ENCODE measurements around the gene KRT6A. TPM values are rescaled to one million over a fixed set of nuclear protein-coding genes. Genes with fewer than 3 reads are reported as not detected.

KRT6A gene
- total and polyA plus RNA-seq, 12 donors, result 0.24 to 2.7 (median 0.66) TPM; not detected in 8

DNA sequence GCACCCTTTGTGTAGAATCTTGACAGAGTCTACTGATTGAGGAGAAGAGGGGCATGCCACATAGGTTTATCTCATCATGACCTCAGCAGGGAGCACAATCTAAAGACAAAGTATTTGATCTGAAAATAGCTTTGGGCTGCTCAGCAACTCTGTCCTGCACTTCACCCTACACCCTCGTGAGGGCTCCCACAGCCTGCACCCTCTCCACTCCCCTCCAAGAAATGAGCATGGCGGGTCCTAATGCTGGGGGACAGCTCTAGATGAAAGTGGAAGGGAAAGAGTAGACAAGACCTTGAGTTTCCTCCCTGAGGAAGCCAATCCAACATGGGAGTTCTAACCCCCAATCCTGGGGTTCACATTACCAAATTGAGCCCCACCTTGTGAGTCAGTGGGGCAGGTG lies 37.8 kb upstream of the KRT6A start:
- DNase-seq, result no peak
- Histone ChIP-seq H3K4me3 (no peak overlapping the region), H3K36me3 (replicated peaks in 1 of 2) (no peaks in the 10 kb centered on the region), H3K4me1 (replicated peaks in 1 of 2) (no peaks in the 10 kb centered on the region), H3K9me3 (replicated peaks in 1 of 3) (no peaks in the 10 kb centered on the region), H3K27ac (no peak overlapping the region), H3K27me3 (no peaks in the 10 kb centered on the region)
- intact Hi-C loops (cut with DNase I), result no loop called here
- WGBS, 4 donors, result 83 to 100% (median 91%) methylated on average over 2 of the region's 2 CpGs
- no peak for TF ChIP-seq POLR2A (IDR thresholded peaks at IDR 0.05)
- TF ChIP-seq, protein P1, sequence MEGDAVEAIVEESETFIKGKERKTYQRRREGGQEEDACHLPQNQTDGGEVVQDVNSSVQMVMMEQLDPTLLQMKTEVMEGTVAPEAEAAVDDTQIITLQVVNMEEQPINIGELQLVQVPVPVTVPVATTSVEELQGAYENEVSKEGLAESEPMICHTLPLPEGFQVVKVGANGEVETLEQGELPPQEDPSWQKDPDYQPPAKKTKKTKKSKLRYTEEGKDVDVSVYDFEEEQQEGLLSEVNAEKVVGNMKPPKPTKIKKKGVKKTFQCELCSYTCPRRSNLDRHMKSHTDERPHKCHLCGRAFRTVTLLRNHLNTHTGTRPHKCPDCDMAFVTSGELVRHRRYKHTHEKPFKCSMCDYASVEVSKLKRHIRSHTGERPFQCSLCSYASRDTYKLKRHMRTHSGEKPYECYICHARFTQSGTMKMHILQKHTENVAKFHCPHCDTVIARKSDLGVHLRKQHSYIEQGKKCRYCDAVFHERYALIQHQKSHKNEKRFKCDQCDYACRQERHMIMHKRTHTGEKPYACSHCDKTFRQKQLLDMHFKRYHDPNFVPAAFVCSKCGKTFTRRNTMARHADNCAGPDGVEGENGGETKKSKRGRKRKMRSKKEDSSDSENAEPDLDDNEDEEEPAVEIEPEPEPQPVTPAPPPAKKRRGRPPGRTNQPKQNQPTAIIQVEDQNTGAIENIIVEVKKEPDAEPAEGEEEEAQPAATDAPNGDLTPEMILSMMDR (IDR thresholded peaks at IDR 0.05), result no peak

DNA sequence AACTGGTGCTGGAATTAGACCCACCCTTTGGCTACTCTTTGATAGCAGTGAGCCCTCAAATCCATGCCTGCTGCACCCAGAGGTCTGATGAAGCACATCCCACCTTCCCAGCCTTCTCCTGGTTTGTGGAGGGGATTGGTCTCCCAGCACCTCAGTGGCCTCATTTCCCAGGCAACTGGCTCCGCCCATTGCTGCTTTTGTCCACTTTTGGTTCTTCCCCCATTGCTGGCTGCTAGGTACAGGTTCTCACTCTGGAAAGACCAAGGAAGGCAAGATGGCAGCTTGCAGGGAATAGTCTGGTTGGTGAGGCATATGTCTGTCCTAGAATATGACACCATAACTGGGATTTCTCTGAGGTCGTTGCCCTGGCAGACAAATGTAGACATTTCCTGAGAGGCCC lies 37.3 kb upstream of the KRT6A start:
- no peaks in the 10 kb centered on the region for H3K27me3 ChIP-seq
- TF ChIP-seq, protein P1 (IDR thresholded peaks at IDR 0.05), result no peak
- TF ChIP-seq POLR2A (IDR thresholded peaks at IDR 0.05), result no peak
- H3K4me1 ChIP-seq (replicated peaks in 1 of 2), result no peaks in the 10 kb centered on the region
- H3K36me3 ChIP-seq (replicated peaks in 1 of 2), result no peaks in the 10 kb centered on the region
- no peaks in the 10 kb centered on the region for H3K9me3 ChIP-seq (replicated peaks in 1 of 3)
- no peak for DNase-seq
- intact Hi-C loops (cut with DNase I), result no loop called here
- WGBS, 4 donors, result 63 to 75% (median 70%) methylated on average over 2 of the region's 2 CpGs
- H3K27ac ChIP-seq, result no peak overlapping the region
- no peak overlapping the region for H3K4me3 ChIP-seq

DNA sequence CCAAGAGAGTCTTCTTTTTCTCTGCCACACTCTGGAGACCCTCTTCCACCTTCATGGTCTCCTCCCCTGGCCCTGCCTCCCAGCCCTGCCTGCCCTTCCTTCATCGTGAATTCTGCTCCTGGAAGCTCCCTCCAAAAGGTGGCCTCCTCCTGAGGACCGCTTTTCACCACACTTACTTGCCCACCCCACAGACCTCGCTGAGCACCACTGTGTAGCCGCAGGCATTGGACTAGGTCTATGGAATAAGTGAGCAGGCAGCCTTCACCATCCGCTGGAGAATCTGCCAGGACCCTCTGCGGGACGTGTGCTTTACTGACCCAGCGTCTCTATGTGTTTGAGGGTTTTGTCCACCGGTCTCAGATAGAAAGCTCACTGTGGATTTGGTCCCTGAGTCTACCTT lies 36.8 kb upstream of the KRT6A start:
- intact Hi-C loops (cut with DNase I), result no loop called here
- TF ChIP-seq POLR2A (IDR thresholded peaks at IDR 0.05), result no peak
- TF ChIP-seq, protein P1 (IDR thresholded peaks at IDR 0.05), result no peak
- Histone ChIP-seq H3K27me3 (no peaks in the 10 kb centered on the region), H3K9me3 (replicated peaks in 1 of 3) (no peaks in the 10 kb centered on the region), H3K27ac (no peak overlapping the region), H3K4me3 (no peak overlapping the region), H3K4me1 (replicated peaks in 1 of 2) (no peaks in the 10 kb centered on the region), H3K36me3 (replicated peaks in 1 of 2) (no peaks in the 10 kb centered on the region)
- DNase-seq, result no peak
- 91 to 95% (median 92%) methylated on average over 9 of the region's 9 CpGs for WGBS, 4 donors

DNA sequence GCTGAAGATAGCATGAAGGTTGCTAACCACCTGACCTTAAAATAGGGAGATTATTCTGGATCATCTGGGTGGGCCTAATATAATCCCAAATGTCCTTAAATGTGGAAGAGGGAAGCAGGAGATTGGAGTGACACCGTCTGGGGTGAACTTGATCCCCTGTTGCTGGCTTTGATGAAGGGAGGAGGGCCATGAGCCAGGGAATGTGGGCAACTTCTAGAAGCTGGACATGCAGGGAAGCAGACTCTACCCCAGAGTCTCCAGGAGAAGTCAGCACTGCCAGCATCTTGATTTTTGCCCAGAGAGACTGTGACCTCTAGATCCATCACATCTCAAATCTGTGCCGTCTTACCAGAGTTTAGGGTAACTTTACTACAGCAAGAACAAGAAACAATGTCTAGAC lies 36.4 kb upstream of the KRT6A start:
- Histone ChIP-seq H3K4me1 (replicated peaks in 1 of 2) (no peaks in the 10 kb centered on the region), H3K27ac (no peak overlapping the region), H3K4me3 (no peak overlapping the region), H3K27me3 (no peaks in the 10 kb centered on the region), H3K9me3 (replicated peaks in 1 of 3) (no peaks in the 10 kb centered on the region), H3K36me3 (replicated peaks in 1 of 2) (no peaks in the 10 kb centered on the region)
- TF ChIP-seq, protein P1 (IDR thresholded peaks at IDR 0.05), result no peak
- TF ChIP-seq POLR2A (IDR thresholded peaks at IDR 0.05), result no peak
- WGBS, 4 donors, result 92 to 98% (median 97%) methylated on average over 2 of the region's 2 CpGs
- intact Hi-C loops (cut with DNase I), result no loop called here
- DNase-seq, result no peak

Measured in adrenal gland (tissue), 12 donors.